ENCODE measurements around the gene NR2F2.
"Not testable (repeated sequence)": the region's sequence is repeated elsewhere in the genome, so short reads cannot be mapped to it uniquely, and the experiment has no call there.

NR2F2 gene

DNA sequence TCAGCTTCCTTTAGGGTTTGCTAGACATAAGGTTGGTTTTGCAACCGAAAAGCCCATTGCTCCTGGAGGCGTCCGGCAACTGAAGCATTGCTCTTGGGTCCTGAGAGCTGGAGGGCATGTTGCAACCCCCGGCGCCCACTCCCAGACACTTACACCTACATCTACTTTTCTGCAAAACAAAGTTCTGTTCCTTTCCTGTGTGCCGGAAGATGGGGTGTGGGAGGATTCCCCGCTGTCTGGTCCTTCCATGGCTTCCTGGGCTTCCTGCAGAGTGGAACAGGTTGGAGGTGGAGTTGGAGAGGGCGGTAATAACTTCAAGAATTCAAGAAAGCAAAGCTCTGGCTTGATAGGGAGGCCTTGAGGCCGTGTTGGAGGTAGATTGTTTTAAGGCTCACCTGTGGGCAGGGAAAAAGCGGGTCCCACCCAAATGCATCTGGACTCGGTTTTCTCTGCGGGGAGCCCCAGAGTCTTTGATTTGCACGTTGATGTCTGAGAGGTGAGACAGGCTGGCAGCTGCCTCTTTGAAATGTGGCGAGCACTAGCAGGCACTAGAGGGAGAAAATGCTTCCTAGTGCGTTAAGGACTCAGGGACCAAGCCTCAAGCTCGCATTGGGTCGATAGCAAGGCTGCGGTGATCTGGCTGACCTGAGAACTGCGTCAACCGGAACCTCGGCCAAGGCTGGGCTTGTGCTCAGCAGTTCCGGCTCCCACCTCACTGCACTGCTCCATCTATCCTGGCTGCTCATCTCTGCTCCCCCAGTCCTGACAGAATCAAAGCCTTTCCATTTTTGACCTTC, 39.5 kb downstream of the NR2F2 start:
- DNase-seq = no peak

DNA sequence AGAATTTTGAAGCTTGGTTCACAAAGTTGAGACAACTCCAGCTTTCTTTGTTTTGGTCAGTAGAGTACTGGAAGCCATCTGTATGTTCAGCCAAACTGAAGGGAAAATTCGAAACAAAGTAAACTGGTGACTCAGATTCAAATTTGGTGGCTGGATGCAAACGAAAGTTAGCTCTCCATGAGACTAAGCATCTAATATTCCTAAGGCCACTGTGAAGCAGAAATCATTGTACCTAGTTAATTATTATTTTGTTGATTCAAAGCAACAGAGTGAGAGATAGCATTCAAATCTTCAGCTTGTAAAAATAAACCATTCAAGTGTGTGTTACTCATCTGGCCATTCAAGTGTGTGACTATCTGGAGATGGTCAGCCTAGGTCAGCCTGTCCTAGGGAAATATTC, 42.1 kb downstream of the NR2F2 start:
- no peak for DNase-seq

GRCh38 chr15:96374499-96374898, 44.0 kb downstream of the NR2F2 start:
- DNase-seq = no peak

DNA sequence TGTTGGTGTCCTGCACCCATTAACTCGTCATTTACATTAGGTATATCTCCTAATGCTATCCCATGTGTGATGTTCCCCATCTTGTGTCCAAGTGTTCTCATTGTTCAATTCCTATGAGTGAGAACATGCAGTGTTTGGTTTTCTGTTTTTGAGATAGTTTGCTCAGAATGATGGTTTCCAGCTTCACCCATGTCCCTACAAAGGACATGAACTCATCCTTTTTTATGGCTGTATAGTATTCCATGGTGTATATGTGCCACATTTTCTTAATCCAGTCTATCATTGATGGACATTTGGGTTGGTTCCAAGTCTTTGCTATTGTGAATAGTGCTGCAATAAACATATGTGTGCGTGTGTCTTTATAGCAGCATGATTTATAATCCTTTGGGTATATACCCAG, 49.1 kb downstream of the NR2F2 start:
- not testable (repeated sequence) for DNase-seq

DNA sequence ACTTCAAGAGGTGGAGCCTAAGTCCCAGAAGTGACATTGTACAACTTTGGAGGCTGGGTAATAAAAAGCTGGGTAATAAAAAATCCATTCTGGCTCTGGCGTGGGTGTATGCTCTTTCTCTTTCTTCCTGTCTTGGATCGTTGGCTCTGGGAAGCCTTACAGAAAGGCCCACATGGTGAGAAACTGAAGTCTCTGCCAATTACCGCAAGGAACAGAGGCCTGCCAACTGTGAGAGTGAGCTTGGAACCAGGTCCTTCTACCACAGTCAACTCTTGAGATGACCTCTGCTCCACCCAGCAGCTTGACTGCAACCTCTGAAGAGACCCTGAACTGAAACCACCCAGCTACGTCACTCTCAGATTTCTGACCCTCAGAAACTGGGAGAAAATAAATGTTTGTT, 51.0 kb downstream of the NR2F2 start:
- DNase-seq = no peak

DNA sequence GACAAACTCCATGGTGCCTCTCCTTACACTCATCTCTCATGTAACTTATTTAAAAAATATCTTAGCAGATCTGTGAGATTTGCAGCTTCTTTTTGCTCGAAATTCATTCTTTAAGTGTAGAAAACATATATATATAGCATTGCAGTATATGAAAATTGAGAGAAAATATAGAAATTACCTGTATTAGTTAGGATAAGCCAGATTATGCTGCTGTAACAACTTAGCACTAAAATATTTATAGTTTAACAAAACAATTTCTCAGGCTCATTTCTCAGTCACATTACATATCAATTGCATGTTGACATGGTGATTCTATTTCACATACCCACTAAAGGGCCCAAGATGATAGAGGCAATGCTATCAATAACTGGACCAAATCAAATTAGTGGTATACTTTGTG, 54.7 kb downstream of the NR2F2 start:
- no peak for DNase-seq

DNA sequence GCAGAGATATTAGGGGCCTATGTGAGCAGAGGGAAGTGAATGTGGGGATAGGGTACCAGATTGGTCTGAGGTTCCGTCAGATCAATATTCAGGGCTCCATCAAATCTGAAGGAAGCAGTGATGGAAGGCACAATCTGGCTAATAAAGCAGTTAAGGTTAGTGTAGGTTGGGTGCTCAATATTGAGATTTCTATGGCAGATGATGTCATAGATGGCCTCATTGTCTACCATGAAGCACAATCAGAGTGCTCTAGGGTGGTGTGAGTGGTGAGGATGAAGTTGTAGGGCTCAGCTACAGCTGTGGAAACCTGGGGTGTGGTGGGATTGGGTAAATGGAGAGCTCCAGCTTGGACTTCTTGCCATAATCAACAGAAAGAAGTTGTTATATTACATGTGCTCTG, 58.2 kb downstream of the NR2F2 start:
- no peak for DNase-seq
